GM13977 (cell line): Measurements from ENCODE around the gene HMHB1.

Experiments
- DNase-seq: peaks from one replicate; pipeline ENCODE4 v3.0.0; 2012; ENCODE audit warnings: low spot score
- in situ Hi-C: fragments of 300-500 bp; cut with MboI; formaldehyde crosslinking; loops from one replicate; pipeline ENCODE4 v1.12.0; 2022; ENCODE audit warnings: low sequenced_read_pairs, low pct_unique_long_range_greater_than_20kb, mixed read lengths, inconsistent platforms; ENCODE audit not compliant: unreplicated experiment
- TF ChIP-seq, protein P1 (sequence below): IDR thresholded peaks from 2 replicates; pipeline ENCODE4 v1.5.1; 2012; ENCODE audit warnings: mild to moderate bottlenecking, control low read depth; ENCODE audit not compliant: insufficient read depth; ENCODE audit errors: extremely low read depth, missing control alignments

HMHB1 gene

DNA sequence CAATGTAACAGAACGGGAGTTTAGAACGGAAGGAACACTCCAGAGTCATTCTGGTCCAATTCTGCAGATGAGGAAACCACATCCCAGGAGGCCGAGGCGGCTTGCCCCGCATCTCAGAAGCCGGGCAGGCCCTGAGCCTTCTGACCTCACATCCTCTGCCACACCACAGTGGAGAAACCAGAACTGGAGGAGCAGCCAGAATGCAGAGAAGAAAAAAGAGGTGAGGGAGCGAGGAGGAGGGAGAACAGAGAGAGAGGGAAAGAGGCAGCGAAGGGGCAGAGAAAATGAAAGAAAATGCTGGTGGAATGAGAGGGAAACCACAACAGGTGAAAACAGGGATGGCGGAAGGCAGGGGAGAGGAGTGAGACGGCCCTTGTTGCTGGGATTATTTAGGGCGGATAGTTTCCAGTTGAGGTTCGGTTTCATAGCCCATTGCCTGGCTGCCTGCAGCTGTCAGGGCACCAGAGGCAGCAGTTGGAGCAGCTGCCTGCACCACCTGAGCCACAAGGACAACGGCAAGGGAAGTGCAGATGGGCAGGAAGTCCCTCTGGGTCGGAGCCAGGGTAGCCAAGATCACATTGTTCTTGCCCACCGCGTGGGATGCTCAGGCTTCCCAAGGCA lies at the start of gene HMHB1:
Gene HMHB1 (plus strand): TSS at position 77 of the 621 bp plus-strand sequence.
- DNase-seq: no peak
- TF ChIP-seq, protein P1, sequence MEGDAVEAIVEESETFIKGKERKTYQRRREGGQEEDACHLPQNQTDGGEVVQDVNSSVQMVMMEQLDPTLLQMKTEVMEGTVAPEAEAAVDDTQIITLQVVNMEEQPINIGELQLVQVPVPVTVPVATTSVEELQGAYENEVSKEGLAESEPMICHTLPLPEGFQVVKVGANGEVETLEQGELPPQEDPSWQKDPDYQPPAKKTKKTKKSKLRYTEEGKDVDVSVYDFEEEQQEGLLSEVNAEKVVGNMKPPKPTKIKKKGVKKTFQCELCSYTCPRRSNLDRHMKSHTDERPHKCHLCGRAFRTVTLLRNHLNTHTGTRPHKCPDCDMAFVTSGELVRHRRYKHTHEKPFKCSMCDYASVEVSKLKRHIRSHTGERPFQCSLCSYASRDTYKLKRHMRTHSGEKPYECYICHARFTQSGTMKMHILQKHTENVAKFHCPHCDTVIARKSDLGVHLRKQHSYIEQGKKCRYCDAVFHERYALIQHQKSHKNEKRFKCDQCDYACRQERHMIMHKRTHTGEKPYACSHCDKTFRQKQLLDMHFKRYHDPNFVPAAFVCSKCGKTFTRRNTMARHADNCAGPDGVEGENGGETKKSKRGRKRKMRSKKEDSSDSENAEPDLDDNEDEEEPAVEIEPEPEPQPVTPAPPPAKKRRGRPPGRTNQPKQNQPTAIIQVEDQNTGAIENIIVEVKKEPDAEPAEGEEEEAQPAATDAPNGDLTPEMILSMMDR: no peak
- in situ Hi-C loops: loop anchor here (25.0 kb wide), 2 partner anchors 400 to 800 kb away; partner anchors contain the start of gene NR3C1

DNA sequence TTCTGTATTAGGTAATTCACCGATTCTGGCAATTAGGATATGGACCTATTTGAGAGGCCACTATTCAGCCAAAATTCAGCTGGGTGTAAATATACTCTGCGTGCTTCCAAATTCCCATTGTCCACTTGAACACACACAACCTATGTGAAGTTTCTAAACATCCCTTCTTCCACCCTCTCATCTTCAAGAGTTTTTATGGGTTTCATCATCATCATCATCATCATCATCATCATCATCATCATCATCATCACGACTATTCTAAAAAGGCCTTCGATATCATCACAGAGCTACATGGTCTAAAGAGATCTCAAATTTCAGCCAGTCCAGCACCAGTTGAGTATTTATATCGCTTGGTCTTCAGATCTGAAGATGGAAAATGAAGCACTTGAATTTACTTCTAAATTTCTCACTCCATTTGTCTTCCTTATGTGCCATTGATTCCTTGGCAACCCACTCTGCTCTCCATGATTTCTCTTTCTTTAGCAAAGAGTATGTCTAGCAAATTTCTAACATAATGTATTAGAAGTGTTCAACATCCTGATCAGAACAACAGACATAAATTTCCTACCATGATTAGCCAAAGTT lies 49.2 kb upstream of the HMHB1 start:
- TF ChIP-seq, protein P1: no peak
- in situ Hi-C loops: no loop called here
- DNase-seq: no peak

DNA sequence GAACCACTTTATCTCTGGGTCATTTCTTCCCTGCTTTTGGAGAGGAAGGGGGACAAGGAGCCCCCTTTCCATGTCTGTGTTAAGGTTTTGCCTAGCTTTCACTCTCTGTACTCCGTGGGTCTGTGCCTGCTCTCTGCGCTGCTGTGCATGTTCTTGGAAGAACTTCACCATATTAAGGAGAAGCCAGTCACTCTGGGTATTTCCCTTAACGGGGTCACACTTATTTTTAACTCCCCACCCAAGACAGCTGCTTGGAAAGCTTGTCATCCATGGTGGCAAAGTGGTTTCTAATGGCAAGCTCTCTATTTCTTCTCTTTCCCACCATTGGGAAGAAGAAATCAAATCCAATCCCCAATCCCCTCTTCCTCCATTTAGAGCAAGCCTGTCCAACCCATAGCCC lies 44.8 kb upstream of the HMHB1 start:
- DNase-seq: no peak
- in situ Hi-C loops: no loop called here
- TF ChIP-seq, protein P1: no peak

DNA sequence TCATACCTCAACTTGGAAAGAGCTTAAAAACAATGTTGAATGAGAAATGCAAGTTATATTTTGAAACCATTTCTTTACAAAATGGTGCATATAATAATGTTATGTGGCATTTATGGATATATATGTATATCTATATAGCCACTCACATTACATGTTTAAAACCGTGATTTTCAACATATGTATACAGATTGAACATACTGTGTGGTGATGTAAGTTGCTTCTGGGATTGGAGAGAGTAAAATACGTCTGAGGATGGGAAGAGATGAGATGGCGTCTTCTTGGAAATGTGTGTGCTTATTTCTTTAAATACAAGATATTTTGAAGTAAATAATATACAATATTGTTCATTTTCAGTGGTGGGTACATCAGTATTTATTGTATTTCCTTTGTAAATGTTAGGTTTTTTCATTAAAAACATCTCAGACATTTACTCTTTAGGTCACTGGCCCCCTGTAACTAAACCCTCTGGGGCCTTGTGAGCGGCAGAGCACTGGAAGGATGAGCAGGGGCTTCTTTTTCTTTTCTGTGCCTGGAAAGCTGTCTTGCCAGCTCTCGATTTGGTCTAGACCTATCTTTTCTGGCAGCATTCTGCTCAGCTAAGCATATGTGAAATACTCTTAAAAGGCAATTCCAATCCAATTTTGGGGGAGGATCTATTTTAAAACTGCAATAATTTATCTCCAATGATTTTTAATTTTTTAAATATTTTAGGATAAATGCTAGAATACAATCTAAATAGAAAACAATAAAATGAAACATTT lies 42.8 kb upstream of the HMHB1 start:
- in situ Hi-C loops: no loop called here
- no peak for DNase-seq
- TF ChIP-seq, protein P1: no peak

DNA sequence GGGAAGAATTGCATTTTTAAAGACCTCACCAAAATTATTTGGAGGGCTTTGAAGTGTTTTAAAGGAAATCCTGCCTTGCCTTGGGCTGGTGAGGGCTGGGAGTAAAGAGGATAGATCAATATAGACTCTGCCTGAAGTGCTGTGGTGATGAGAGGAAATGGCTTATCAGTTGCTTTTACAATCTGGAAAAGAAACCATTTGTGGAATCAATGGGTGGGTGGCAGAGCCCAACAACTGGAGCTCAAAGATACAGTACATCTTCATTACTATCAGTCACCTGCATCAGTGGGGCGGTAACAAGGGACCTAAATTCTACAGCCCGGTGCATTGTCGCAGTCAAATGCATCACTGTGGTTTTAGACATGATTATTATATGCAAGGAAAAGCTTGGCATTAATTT lies 41.5 kb upstream of the HMHB1 start:
- in situ Hi-C loops: no loop called here
- TF ChIP-seq, protein P1: no peak
- DNase-seq: no peak

DNA sequence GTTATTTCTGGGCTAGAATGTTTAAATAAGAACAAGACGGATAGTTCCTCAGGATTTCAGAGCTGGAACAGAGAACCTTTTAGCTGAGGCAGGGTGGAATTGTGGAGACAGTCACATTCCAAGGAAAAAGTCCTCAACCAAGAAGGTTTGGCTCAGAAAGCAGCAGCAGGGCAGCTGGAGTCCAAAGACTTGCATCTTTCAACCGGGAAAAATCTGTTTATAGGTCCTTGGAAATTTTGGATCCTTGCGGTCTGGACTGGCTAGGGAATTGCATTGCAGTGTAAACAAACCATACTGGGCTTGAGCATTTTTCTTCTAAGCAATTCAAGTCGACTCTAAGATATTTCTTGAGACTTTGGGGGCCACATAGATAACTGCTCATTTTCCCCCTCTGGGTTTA lies 40.8 kb upstream of the HMHB1 start:
- TF ChIP-seq, protein P1: no peak
- in situ Hi-C loops: no loop called here
- no peak for DNase-seq
